ENCODE data around the gene KIFBP.

The KIFBP gene

DNA sequence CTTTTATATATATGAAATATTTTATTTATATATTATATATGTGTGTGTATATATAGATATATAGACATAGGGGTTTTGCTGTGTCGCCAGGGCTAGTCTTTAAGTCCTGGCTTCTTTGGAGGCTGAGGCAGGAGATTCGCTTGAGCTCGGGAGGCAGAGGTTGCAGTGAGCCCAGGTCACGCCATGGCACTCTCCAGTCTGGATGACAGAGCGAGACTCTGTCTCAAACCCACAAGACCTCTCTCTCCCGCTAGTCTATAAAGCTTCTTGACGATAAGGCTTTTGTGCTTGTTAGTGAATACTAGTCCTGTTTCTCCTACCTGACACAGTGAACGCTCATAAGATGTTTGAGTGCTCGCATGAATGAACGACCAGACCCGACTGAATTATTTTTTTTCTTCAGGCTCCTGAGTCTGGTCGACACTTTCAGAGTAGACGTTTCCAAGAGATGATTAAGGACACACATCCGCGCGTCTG, 33.2 kb upstream of the KIFBP start:
- TF ChIP-seq FOXP2 (optimal IDR thresholded peaks at IDR 0.05; ENCODE audit: borderline replicate concordance, extremely low read depth, extremely low read length, insufficient read depth) (no peak), TAF1 (IDR thresholded peaks at IDR 0.05; ENCODE audit: borderline replicate concordance, insufficient read depth, low read length) (no peak), POLR2AphosphoS5 (IDR thresholded peaks at IDR 0.05; ENCODE audit: low read depth, low read length) (no peak)

DNA sequence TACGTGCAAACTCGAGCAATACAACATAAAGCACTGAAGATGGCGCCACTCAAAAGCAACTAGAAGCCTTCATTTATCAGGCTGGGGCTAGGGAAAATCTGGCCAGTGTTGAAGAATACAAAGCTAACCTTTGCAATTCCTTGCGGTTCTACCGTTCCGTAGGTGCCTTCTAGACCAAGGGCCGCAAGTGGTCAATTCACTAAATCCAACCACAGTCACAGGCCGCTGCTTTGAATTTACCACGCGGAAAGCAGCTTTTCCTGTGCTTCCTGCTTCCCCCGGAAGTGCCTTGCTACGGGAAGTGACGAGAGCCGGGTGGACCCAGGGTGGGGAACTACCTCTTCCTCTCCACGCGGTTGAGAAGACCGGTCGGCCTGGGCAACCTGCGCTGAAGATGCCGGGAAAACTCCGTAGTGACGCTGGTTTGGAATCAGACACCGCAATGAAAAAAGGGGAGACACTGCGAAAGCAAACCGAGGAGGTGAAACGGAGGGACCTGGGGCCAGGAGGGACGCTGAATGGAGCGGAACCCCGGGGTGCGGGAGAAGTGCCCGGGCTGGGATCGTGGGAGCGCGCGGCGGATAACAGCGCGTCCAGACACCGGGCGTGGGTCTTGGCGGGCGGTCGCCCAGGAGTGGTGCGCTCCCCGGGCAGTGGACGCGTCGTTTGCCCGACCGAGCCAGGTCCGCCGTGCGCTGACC, 32.6 kb upstream of the KIFBP start, which contains the start of gene DDX21:
TSS of gene DDX21 (plus strand) at position 339 of the 701 bp plus-strand sequence. CDS start at position 395, 56 bp downstream.
- TF ChIP-seq FOXP2 (optimal IDR thresholded peaks at IDR 0.05; ENCODE audit: borderline replicate concordance, extremely low read depth, extremely low read length, insufficient read depth), result no peak
- TF ChIP-seq, protein P1, sequence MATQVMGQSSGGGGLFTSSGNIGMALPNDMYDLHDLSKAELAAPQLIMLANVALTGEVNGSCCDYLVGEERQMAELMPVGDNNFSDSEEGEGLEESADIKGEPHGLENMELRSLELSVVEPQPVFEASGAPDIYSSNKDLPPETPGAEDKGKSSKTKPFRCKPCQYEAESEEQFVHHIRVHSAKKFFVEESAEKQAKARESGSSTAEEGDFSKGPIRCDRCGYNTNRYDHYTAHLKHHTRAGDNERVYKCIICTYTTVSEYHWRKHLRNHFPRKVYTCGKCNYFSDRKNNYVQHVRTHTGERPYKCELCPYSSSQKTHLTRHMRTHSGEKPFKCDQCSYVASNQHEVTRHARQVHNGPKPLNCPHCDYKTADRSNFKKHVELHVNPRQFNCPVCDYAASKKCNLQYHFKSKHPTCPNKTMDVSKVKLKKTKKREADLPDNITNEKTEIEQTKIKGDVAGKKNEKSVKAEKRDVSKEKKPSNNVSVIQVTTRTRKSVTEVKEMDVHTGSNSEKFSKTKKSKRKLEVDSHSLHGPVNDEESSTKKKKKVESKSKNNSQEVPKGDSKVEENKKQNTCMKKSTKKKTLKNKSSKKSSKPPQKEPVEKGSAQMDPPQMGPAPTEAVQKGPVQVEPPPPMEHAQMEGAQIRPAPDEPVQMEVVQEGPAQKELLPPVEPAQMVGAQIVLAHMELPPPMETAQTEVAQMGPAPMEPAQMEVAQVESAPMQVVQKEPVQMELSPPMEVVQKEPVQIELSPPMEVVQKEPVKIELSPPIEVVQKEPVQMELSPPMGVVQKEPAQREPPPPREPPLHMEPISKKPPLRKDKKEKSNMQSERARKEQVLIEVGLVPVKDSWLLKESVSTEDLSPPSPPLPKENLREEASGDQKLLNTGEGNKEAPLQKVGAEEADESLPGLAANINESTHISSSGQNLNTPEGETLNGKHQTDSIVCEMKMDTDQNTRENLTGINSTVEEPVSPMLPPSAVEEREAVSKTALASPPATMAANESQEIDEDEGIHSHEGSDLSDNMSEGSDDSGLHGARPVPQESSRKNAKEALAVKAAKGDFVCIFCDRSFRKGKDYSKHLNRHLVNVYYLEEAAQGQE (IDR thresholded peaks at IDR 0.05; ENCODE audit: insufficient read depth in 1 of 2, low read depth in 2 of 2, low read length in 2 of 2), result no peak
- TF ChIP-seq POLR2AphosphoS5 (IDR thresholded peaks at IDR 0.05; ENCODE audit: low read depth, low read length), result peak; percentile 84
- 0 out of 2 replicates have a peak, but pooled peaks have one; percentile 80 for TF ChIP-seq SIN3A (IDR thresholded peaks at IDR 0.05; ENCODE audit: borderline replicate concordance, insufficient read depth, low read length)
- peak; percentile 89; the same call in 1 of the 2 replicates for TF ChIP-seq TAF1 (IDR thresholded peaks at IDR 0.05; ENCODE audit: borderline replicate concordance, insufficient read depth, low read length)

DNA sequence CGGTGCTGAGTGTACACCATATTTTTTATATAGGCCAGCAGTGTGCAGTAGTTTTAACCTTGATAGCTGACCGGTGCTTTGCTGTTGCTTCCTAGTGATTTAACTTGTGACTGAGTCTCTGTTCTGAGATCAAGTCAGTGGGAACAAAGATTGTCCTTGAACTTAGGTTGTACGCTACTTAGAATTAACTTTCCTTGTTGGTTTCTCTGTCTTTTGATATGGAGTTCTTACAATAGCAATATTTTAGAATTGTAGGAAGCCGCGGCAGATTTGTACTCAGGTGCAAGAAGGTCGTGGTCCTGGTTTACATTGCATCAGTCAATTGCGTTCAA, 31.4 kb upstream of the KIFBP start:
- TF ChIP-seq, protein P1 (IDR thresholded peaks at IDR 0.05; ENCODE audit: insufficient read depth in 1 of 2, low read depth in 2 of 2, low read length in 2 of 2), result no peak
- TF ChIP-seq SIN3A (IDR thresholded peaks at IDR 0.05; ENCODE audit: borderline replicate concordance, insufficient read depth, low read length), result no peak
- TF ChIP-seq FOXP2 (optimal IDR thresholded peaks at IDR 0.05; ENCODE audit: borderline replicate concordance, extremely low read depth, extremely low read length, insufficient read depth), result no peak
- TF ChIP-seq POLR2AphosphoS5 (IDR thresholded peaks at IDR 0.05; ENCODE audit: low read depth, low read length), result no peak
- TF ChIP-seq TAF1 (IDR thresholded peaks at IDR 0.05; ENCODE audit: borderline replicate concordance, insufficient read depth, low read length), result no peak

DNA sequence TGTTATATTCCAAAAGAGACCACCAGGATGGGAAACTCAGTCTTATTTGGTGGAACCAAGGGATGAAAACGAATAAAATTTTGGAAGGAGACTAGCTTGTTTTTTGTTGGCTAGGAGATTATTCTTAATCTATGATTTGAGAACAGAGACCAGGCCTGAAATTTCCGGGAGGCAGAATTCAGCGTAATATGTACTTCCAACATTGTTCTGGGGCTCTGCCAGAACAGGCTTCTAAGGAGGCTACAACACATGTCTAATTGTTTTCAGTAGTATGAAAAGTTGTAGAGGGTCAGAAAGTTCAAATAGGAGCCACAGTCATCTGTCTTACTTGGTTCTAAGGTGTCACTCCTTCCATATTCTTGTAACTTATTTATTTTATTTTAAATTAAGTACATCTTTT, 30.9 kb upstream of the KIFBP start:
- TF ChIP-seq TAF1 (IDR thresholded peaks at IDR 0.05; ENCODE audit: borderline replicate concordance, insufficient read depth, low read length) (no peak), POLR2AphosphoS5 (IDR thresholded peaks at IDR 0.05; ENCODE audit: low read depth, low read length) (no peak), SIN3A (IDR thresholded peaks at IDR 0.05; ENCODE audit: borderline replicate concordance, insufficient read depth, low read length) (no peak), FOXP2 (optimal IDR thresholded peaks at IDR 0.05; ENCODE audit: borderline replicate concordance, extremely low read depth, extremely low read length, insufficient read depth) (no peak)
- TF ChIP-seq, protein P1 (IDR thresholded peaks at IDR 0.05; ENCODE audit: insufficient read depth in 1 of 2, low read depth in 2 of 2, low read length in 2 of 2), result no peak

- TF ChIP-seq FOXP2 (optimal IDR thresholded peaks at IDR 0.05; ENCODE audit: borderline replicate concordance, extremely low read depth, extremely low read length, insufficient read depth) (no peak), SIN3A (IDR thresholded peaks at IDR 0.05; ENCODE audit: borderline replicate concordance, insufficient read depth, low read length) (no peak), POLR2AphosphoS5 (IDR thresholded peaks at IDR 0.05; ENCODE audit: low read depth, low read length) (no peak)
- TF ChIP-seq, protein P1 (IDR thresholded peaks at IDR 0.05; ENCODE audit: insufficient read depth in 1 of 2, low read depth in 2 of 2, low read length in 2 of 2), result no peak
These were observed 28.7 kb upstream of the KIFBP start for GRCh38 chr10:68959695-68960527.
